OCI-LY7 (cell line): Measurements from ENCODE around the gene KRTAP21-2. TPM values are rescaled to one million over a fixed set of nuclear protein-coding genes. Genes with fewer than 3 reads are reported as not detected.

Source experiments
- BruUV-seq: library from RNA; stranded (reverse); fragments of 400-500 nt; replicated peaks from 2 replicates; lab custom pipeline; 2021; lab: Mats Ljungman, UMichigan
- CTCF ChIA-PET: fragments of 300-600 bp; sonication (Branson Sonifier 250); formaldehyde crosslinking; loops from one replicate; lab custom pipeline; 2022; ENCODE audit warnings: antibody characterized with exemption; ENCODE audit not compliant: unreplicated experiment; lab: Charles Lee
- POLR2A ChIA-PET: fragments of 300-600 bp; sonication (Branson Sonifier 250); formaldehyde crosslinking; loops from one replicate; lab custom pipeline; 2022; ENCODE audit warnings: antibody characterized with exemption; lab: Charles Lee
- DNase-seq: peaks from one replicate; pipeline ENCODE4 v3.0.0-alpha.2; 2015; ENCODE audit warnings: low spot score
- H2AFZ ChIP-seq: fragments of 200-600 bp; sonication (generic), shearing (Covaris generic); 2 replicates; pipeline ENCODE4 v1.6.1; 2014; ENCODE audit warnings: mild to moderate bottlenecking, antibody characterized with exemption, low read length, moderate library complexity
- H3K27ac ChIP-seq: fragments of 200-600 bp; sonication (generic); 2 replicates; pipeline ENCODE4 v1.5.1; 2014; ENCODE audit warnings: mixed run types, low read depth, mild to moderate bottlenecking, moderate library complexity, low read length, inconsistent platforms; ENCODE audit not compliant: poor library complexity, severe bottlenecking
- H3K36me3 ChIP-seq: fragments of 200-600 bp; sonication (generic); 2 replicates; pipeline ENCODE4 v1.6.1; 2014; ENCODE audit warnings: mild to moderate bottlenecking, antibody characterized with exemption, low read length, moderate library complexity, mixed read lengths; ENCODE audit not compliant: insufficient read depth
- H3K4me1 ChIP-seq: fragments of 200-600 bp; sonication (generic); 2 replicates; pipeline ENCODE4 v1.5.1; 2014; ENCODE audit warnings: mild to moderate bottlenecking, low read length; ENCODE audit not compliant: insufficient read depth, poor library complexity, severe bottlenecking
- H3K4me2 ChIP-seq: fragments of 200-600 bp; sonication (generic); 2 replicates; pipeline ENCODE4 v1.6.1; 2014; ENCODE audit warnings: mild to moderate bottlenecking, low read length
- H3K4me3 ChIP-seq: fragments of 200-600 bp; sonication (generic); 2 replicates; pipeline ENCODE4 v1.5.1; 2014; ENCODE audit warnings: mild to moderate bottlenecking, low read depth, low read length; ENCODE audit not compliant: poor library complexity, severe bottlenecking
- H3K79me2 ChIP-seq: fragments of 200-600 bp; sonication (generic); 2 replicates; pipeline ENCODE4 v1.6.1; 2016; ENCODE audit warnings: low read depth, mild to moderate bottlenecking, low read length, moderate library complexity, mixed read lengths; ENCODE audit not compliant: insufficient read depth
- H3K9me2 ChIP-seq: fragments of 200-600 bp; sonication (generic); 2 replicates; pipeline ENCODE4 v1.6.1; 2016; ENCODE audit warnings: mild to moderate bottlenecking, low read length, mixed read lengths; ENCODE audit not compliant: insufficient read depth
- H3K9me3 ChIP-seq: fragments of 200-600 bp; sonication (generic); 2 replicates; pipeline ENCODE4 v1.6.1; 2014; ENCODE audit warnings: mild to moderate bottlenecking, mixed run types, low read length, mixed read lengths
- H4K20me1 ChIP-seq: fragments of 200-600 bp; sonication (generic); 2 replicates; pipeline ENCODE4 v1.6.1; 2014; ENCODE audit warnings: mild to moderate bottlenecking, antibody characterized with exemption, low read length, moderate library complexity, mixed read lengths; ENCODE audit not compliant: insufficient read depth
- CTCF ChIP-seq: fragments of 200-600 bp; sonication (generic); conservative IDR thresholded peaks from 2 replicates; pipeline ENCODE4 v1.5.1; 2014; ENCODE audit warnings: mild to moderate bottlenecking, antibody characterized with exemption, low read length, moderate library complexity, mixed read lengths
- EZH2phosphoT487 ChIP-seq: fragments of 200-600 bp; sonication (generic); IDR thresholded peaks from 2 replicates; pipeline ENCODE4 v1.6.1; 2018; ENCODE audit warnings: low read depth, borderline replicate concordance, mild to moderate bottlenecking, mixed run types, antibody characterized with exemption, low read length, moderate library complexity, mixed read lengths
- intact Hi-C: fragments of 100-400 bp; cut with micrococcal nuclease; formaldehyde crosslinking; loops from one replicate; pipeline ENCODE4 v1.10.0; 2022; ENCODE audit not compliant: unreplicated experiment
- small RNA-seq: library from RNA; depleted of rRNA; stranded (forward); fragments of <200 nt; gene quantifications from one replicate; pipeline ENCODE3, GENCODE V24; 2014
- total RNA-seq, 2 experiments: library from RNA; depleted of rRNA in 1 of 2; stranded (reverse); fragments of >200 nt in 1 of 2; shearing (Covaris generic) in 1 of 2; gene quantifications; 2 replicates each; pipeline ENCODE4 v1.2.3, GENCODE V29; 2014 to 2022

The KRTAP21-2 gene
- total RNA-seq, 2 experiments from 2014 or later: not detected

GRCh38 chr21:30707409-30707808 lies 39.6 kb downstream of the KRTAP21-2 start:
- H3K9me3 ChIP-seq: peaks cover 6% of the 10 kb centered on the region; the same call in 1 of the 2 replicates
- no peaks in the 10 kb centered on the region for H4K20me1 ChIP-seq
- TF ChIP-seq CTCF (no peak), EZH2phosphoT487 (no peak)
- H3K9me2 ChIP-seq: no peaks in the 10 kb centered on the region
- no peak for DNase-seq
- no peak overlapping the region for H3K4me3 ChIP-seq
- ChIA-PET CTCF (no interaction called here), POLR2A (no interaction called here)
- H3K36me3 ChIP-seq: no peaks in the 10 kb centered on the region
- no peak overlapping the region for H3K4me2 ChIP-seq
- H3K27ac ChIP-seq: no peak overlapping the region
- intact Hi-C loops: no loop called here
- H2AFZ ChIP-seq: no peak overlapping the region
- H3K79me2 ChIP-seq: no peaks in the 10 kb centered on the region
- no TSS peak for BruUV-seq
- H3K4me1 ChIP-seq: no peaks in the 10 kb centered on the region

Small RNAs within 50 kb of the gene (small RNA-seq; reads per million reads assigned to genes)
- gene AP000244.1 (not detected), gene KRTAP21-3 (not detected)

Other genes with a start within 250 kb of the KRTAP21-2 start
- gene KRTAP19-5, start 245.1 kb downstream of the KRTAP21-2 start, total RNA-seq (2014; rRNA removed; shearing (Covaris generic)): not detected in 2 replicates
- gene KRTAP19-5, start 245.1 kb downstream of the KRTAP21-2 start, total RNA-seq (2022): not detected in 2 replicates
- not detected in 2 replicates for gene KRTAP19-6, start 205.4 kb downstream of the KRTAP21-2 start, total RNA-seq (2014; rRNA removed; shearing (Covaris generic))
- not detected in 2 replicates for gene KRTAP19-6, start 205.4 kb downstream of the KRTAP21-2 start, total RNA-seq (2022)
- gene KRTAP19-7, start 185.9 kb downstream of the KRTAP21-2 start, total RNA-seq (2014; rRNA removed; shearing (Covaris generic)): not detected in 2 replicates
- gene KRTAP19-7, start 185.9 kb downstream of the KRTAP21-2 start, total RNA-seq (2022): not detected in 2 replicates
- not detected in 2 replicates for gene KRTAP22-2, start 156.9 kb downstream of the KRTAP21-2 start, total RNA-seq (2014; rRNA removed; shearing (Covaris generic))
- gene KRTAP22-2, start 156.9 kb downstream of the KRTAP21-2 start, total RNA-seq (2022): not detected in 2 replicates
- not detected in 2 replicates for gene KRTAP6-3, start 154.8 kb downstream of the KRTAP21-2 start, total RNA-seq (2014; rRNA removed; shearing (Covaris generic))
- gene KRTAP6-3, start 154.8 kb downstream of the KRTAP21-2 start, total RNA-seq (2022): not detected in 2 replicates
- gene KRTAP6-2, start 148.4 kb downstream of the KRTAP21-2 start, total RNA-seq (2014; rRNA removed; shearing (Covaris generic)): not detected in 2 replicates
- gene KRTAP6-2, start 148.4 kb downstream of the KRTAP21-2 start, total RNA-seq (2022): not detected in 2 replicates
- not detected in 2 replicates for gene KRTAP22-1, start 146.2 kb downstream of the KRTAP21-2 start, total RNA-seq (2014; rRNA removed; shearing (Covaris generic))
- not detected in 2 replicates for gene KRTAP22-1, start 146.2 kb downstream of the KRTAP21-2 start, total RNA-seq (2022)
- gene KRTAP6-1, start 133.3 kb downstream of the KRTAP21-2 start, total RNA-seq (2014; rRNA removed; shearing (Covaris generic)): not detected in 2 replicates
- gene KRTAP6-1, start 133.3 kb downstream of the KRTAP21-2 start, total RNA-seq (2022): not detected in 2 replicates
- not detected in 2 replicates for gene KRTAP20-1, start 130.8 kb downstream of the KRTAP21-2 start, total RNA-seq (2014; rRNA removed; shearing (Covaris generic))
- not detected in 2 replicates for gene KRTAP20-1, start 130.8 kb downstream of the KRTAP21-2 start, total RNA-seq (2022)
- not detected in 2 replicates for gene KRTAP20-4, start 126.6 kb downstream of the KRTAP21-2 start, total RNA-seq (2014; rRNA removed; shearing (Covaris generic))
- gene KRTAP20-4, start 126.6 kb downstream of the KRTAP21-2 start, total RNA-seq (2022): not detected in 2 replicates
- not detected in 2 replicates for gene KRTAP20-2, start 112.1 kb downstream of the KRTAP21-2 start, total RNA-seq (2014; rRNA removed; shearing (Covaris generic))
- gene KRTAP20-2, start 112.1 kb downstream of the KRTAP21-2 start, total RNA-seq (2022): not detected in 2 replicates
- gene KRTAP20-3, start 104.4 kb downstream of the KRTAP21-2 start, total RNA-seq (2014; rRNA removed; shearing (Covaris generic)): not detected in 2 replicates
- not detected in 2 replicates for gene KRTAP20-3, start 104.4 kb downstream of the KRTAP21-2 start, total RNA-seq (2022)
- not detected in 2 replicates for gene KRTAP21-3, start 28.5 kb downstream of the KRTAP21-2 start, total RNA-seq (2014; rRNA removed; shearing (Covaris generic))
- not detected in 2 replicates for gene KRTAP21-3, start 28.5 kb downstream of the KRTAP21-2 start, total RNA-seq (2022)
- gene KRTAP21-1, start 8.2 kb upstream of the KRTAP21-2 start, total RNA-seq (2014; rRNA removed; shearing (Covaris generic)): not detected in 2 replicates
- not detected in 2 replicates for gene KRTAP21-1, start 8.2 kb upstream of the KRTAP21-2 start, total RNA-seq (2022)
- not detected in 2 replicates for gene KRTAP8-1, start 66.0 kb upstream of the KRTAP21-2 start, total RNA-seq (2014; rRNA removed; shearing (Covaris generic))
- gene KRTAP8-1, start 66.0 kb upstream of the KRTAP21-2 start, total RNA-seq (2022): not detected in 2 replicates
- gene KRTAP7-1, start 82.5 kb upstream of the KRTAP21-2 start, total RNA-seq (2014; rRNA removed; shearing (Covaris generic)): not detected in 2 replicates
- gene KRTAP7-1, start 82.5 kb upstream of the KRTAP21-2 start, total RNA-seq (2022): not detected in 2 replicates
- not detected in 2 replicates for gene KRTAP11-1, start 134.3 kb upstream of the KRTAP21-2 start, total RNA-seq (2014; rRNA removed; shearing (Covaris generic))
- gene KRTAP11-1, start 134.3 kb upstream of the KRTAP21-2 start, total RNA-seq (2022): not detected in 2 replicates